ENCODE data around the gene KIF20A. TPM values are rescaled to one million over a fixed set of nuclear protein-coding genes. Genes with fewer than 3 reads are reported as not detected.

The KIF20A gene
- total and polyA plus RNA-seq, 2 experiments from 2014 or later, result 41.0 to 60.4 TPM

DNA sequence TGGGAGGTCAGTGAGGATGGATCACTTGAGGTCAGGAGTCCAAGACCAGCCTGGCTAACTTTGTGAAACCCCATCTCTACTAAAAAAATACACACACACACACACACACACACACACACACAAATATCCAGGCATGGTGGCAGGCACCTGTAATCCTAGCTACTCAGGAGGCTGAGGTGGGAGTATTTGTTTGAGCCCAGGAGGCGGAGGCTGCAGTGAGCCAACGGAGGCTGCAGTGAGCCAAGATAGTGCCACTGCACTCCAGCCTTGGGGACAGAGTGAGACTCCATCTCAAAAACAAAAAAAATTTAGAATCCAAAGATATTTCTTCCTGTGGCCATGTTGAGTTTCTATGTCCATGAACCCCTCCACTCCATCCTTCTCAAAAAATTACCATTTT, 55.7 kb downstream of the KIF20A start:
- Histone ChIP-seq H3K4me2 (no peak overlapping the region), H3K9me2 (ENCODE audit: insufficient read depth) (no peaks in the 10 kb centered on the region), H3K4me3 (no peak overlapping the region), H4K20me1 (replicated peaks; ENCODE audit: insufficient read depth) (no peaks in the 10 kb centered on the region; the same call in 1 of the 2 replicates), H3K27ac (ENCODE audit: low read depth) (no peak overlapping the region), H2AFZ (no peak overlapping the region), H3K4me1 (ENCODE audit: insufficient read depth) (no peaks in the 10 kb centered on the region), H3K27me3 (ENCODE audit: insufficient read depth) (peaks cover 5% of the 10 kb centered on the region), H3K79me2 (replicated peaks; ENCODE audit: insufficient read depth) (no peaks in the 10 kb centered on the region), H3F3A (replicated peaks; ENCODE audit: low read depth) (no peaks in the 10 kb centered on the region), H3K36me3 (ENCODE audit: insufficient read depth) (no peaks in the 10 kb centered on the region)
- no peak for DNase-seq (ENCODE audit: low spot score)
- ATAC-seq, result no peak
- Mint-ChIP-seq H3K9me3 (no peaks in the 10 kb centered on the region), H3K4me1 (no peaks in the 10 kb centered on the region), H3K27me3 (ENCODE audit: insufficient read depth, low read depth, poor library complexity) (peaks cover 5% of the 10 kb centered on the region), H3K36me3 (ENCODE audit: low read depth) (no peaks in the 10 kb centered on the region), H3K27ac (no peak overlapping the region), H3K4me3 (no peak overlapping the region)
- no peak for TF ChIP-seq ZNF114 (CRISPR knock-in tag; IDR thresholded peaks at IDR 0.05)
- TF ChIP-seq, protein P1, sequence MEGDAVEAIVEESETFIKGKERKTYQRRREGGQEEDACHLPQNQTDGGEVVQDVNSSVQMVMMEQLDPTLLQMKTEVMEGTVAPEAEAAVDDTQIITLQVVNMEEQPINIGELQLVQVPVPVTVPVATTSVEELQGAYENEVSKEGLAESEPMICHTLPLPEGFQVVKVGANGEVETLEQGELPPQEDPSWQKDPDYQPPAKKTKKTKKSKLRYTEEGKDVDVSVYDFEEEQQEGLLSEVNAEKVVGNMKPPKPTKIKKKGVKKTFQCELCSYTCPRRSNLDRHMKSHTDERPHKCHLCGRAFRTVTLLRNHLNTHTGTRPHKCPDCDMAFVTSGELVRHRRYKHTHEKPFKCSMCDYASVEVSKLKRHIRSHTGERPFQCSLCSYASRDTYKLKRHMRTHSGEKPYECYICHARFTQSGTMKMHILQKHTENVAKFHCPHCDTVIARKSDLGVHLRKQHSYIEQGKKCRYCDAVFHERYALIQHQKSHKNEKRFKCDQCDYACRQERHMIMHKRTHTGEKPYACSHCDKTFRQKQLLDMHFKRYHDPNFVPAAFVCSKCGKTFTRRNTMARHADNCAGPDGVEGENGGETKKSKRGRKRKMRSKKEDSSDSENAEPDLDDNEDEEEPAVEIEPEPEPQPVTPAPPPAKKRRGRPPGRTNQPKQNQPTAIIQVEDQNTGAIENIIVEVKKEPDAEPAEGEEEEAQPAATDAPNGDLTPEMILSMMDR (conservative IDR thresholded peaks at IDR 0.05; ENCODE audit: low read depth in 2 of 2), result no peak
- TF ChIP-seq CREB1 (CRISPR knock-in tag; IDR thresholded peaks at IDR 0.05; ENCODE audit: low read depth), result no peak
- TF ChIP-seq ZNF331 (CRISPR knock-in tag; IDR thresholded peaks at IDR 0.05; ENCODE audit: low read depth), result no peak

Other genes starting within 250 kb of the KIF20A start
- 24.6 and 30.2 TPM in 2 replicates for gene FAM13B, start 146.0 kb upstream of the KIF20A start, total RNA-seq (2014; rRNA removed; shearing (Covaris generic))
- gene FAM13B, start 146.0 kb upstream of the KIF20A start, polyA plus RNA-seq (2016; fragmentation: Nextera tagmentation; extraction: Ambion mirVana), result 9.6 and 12.9 TPM in 2 replicates
- gene WNT8A, start 95.1 kb upstream of the KIF20A start, total RNA-seq (2014; rRNA removed; shearing (Covaris generic)), result not detected in 2 replicates
- not detected in 2 replicates for gene WNT8A, start 95.1 kb upstream of the KIF20A start, polyA plus RNA-seq (2016; fragmentation: Nextera tagmentation; extraction: Ambion mirVana)
- not detected in 2 replicates for gene NME5, start 39.7 kb upstream of the KIF20A start, total RNA-seq (2014; rRNA removed; shearing (Covaris generic))
- gene NME5, start 39.7 kb upstream of the KIF20A start, polyA plus RNA-seq (2016; fragmentation: Nextera tagmentation; extraction: Ambion mirVana), result 0.45 and 1.1 TPM in 2 replicates
- gene BRD8, start 482 bp upstream of the KIF20A start, total RNA-seq (2014; rRNA removed; shearing (Covaris generic)), result 39.1 and 45.8 TPM in 2 replicates
- 109 and 117 TPM in 2 replicates for gene BRD8, start 482 bp upstream of the KIF20A start, polyA plus RNA-seq (2016; fragmentation: Nextera tagmentation; extraction: Ambion mirVana)
- gene CDC23, start 34.2 kb downstream of the KIF20A start, total RNA-seq (2014; rRNA removed; shearing (Covaris generic)), result 43.3 and 45.9 TPM in 2 replicates
- 20.2 and 28.0 TPM in 2 replicates for gene CDC23, start 34.2 kb downstream of the KIF20A start, polyA plus RNA-seq (2016; fragmentation: Nextera tagmentation; extraction: Ambion mirVana)
- gene GFRA3, start 95.5 kb downstream of the KIF20A start, total RNA-seq (2014; rRNA removed; shearing (Covaris generic)), result 0.39 and 1.1 TPM in 2 replicates
- gene GFRA3, start 95.5 kb downstream of the KIF20A start, polyA plus RNA-seq (2016; fragmentation: Nextera tagmentation; extraction: Ambion mirVana), result 1.1 and 1.2 TPM in 2 replicates
- gene CDC25C, start 152.7 kb downstream of the KIF20A start, total RNA-seq (2014; rRNA removed; shearing (Covaris generic)), result 25.6 and 29.9 TPM in 2 replicates
- 20.0 and 20.9 TPM in 2 replicates for gene CDC25C, start 152.7 kb downstream of the KIF20A start, polyA plus RNA-seq (2016; fragmentation: Nextera tagmentation; extraction: Ambion mirVana)
- 45.0 and 49.9 TPM in 2 replicates for gene FAM53C, start 159.2 kb downstream of the KIF20A start, total RNA-seq (2014; rRNA removed; shearing (Covaris generic))
- gene FAM53C, start 159.2 kb downstream of the KIF20A start, polyA plus RNA-seq (2016; fragmentation: Nextera tagmentation; extraction: Ambion mirVana), result 20.4 and 21.0 TPM in 2 replicates
- 86.6 and 90.3 TPM in 2 replicates for gene KDM3B, start 173.6 kb downstream of the KIF20A start, total RNA-seq (2014; rRNA removed; shearing (Covaris generic))
- 25.8 TPM in 2 replicates for gene KDM3B, start 173.6 kb downstream of the KIF20A start, polyA plus RNA-seq (2016; fragmentation: Nextera tagmentation; extraction: Ambion mirVana)